NCI-H524 treated with DMSO at 0.1 percent for 48 hours (cell line): Measurements from ENCODE around the gene KLF11.

Experiments
- DNase-seq: peaks from one replicate; lab custom pipeline; 2025; lab: John Stamatoyannopoulos, UW

The KLF11 gene

GRCh38 chr2:10041711-10042110 is 1.6 kb upstream of the KLF11 start:
- DNase-seq: no peak

- DNase-seq: no peak
These were observed 819 bp upstream of the KLF11 start for GRCh38 chr2:10042301-10043161.

- no peak for DNase-seq
These were observed 704 bp downstream of the KLF11 start for GRCh38 chr2:10043906-10044601.

- no peak for DNase-seq
These were observed 2.4 kb downstream of the KLF11 start for GRCh38 chr2:10045561-10046355.

- no peak for DNase-seq
These were observed 3.6 kb downstream of the KLF11 start for GRCh38 chr2:10046931-10047330.

GRCh38 chr2:10047616-10048500 is 4.5 kb downstream of the KLF11 start:
- no peak for DNase-seq

- DNase-seq: no peak
These were observed 5.3 kb downstream of the KLF11 start for GRCh38 chr2:10048501-10049171.

GRCh38 chr2:10052216-10052615 is 8.9 kb downstream of the KLF11 start:
- no peak for DNase-seq

GRCh38 chr2:10053351-10053750 is 10.0 kb downstream of the KLF11 start:
- no peak for DNase-seq

- no peak for DNase-seq
These were observed 11.1 kb downstream of the KLF11 start for GRCh38 chr2:10054424-10054823.

- DNase-seq: no peak
These were observed 11.6 kb downstream of the KLF11 start for GRCh38 chr2:10054976-10055375.

- DNase-seq: no peak
These were observed 13.1 kb downstream of the KLF11 start for GRCh38 chr2:10056439-10056838.

GRCh38 chr2:10057231-10058107 is 14.1 kb downstream of the KLF11 start:
- no peak for DNase-seq

- DNase-seq: no peak
These were observed 15.1 kb downstream of the KLF11 start for GRCh38 chr2:10058251-10059015.

- DNase-seq: no peak
These were observed 15.6 kb downstream of the KLF11 start for GRCh38 chr2:10059016-10059351.

- DNase-seq: no peak
These were observed 16.4 kb downstream of the KLF11 start for GRCh38 chr2:10059552-10060335.

- no peak for DNase-seq
These were observed 18.0 kb downstream of the KLF11 start for GRCh38 chr2:10061221-10061925.

GRCh38 chr2:10062931-10063365 is 19.6 kb downstream of the KLF11 start:
- DNase-seq: no peak
